HepG2 (cell line): ENCODE measurements around the gene HSP90AB1. TPM values are rescaled to one million over a fixed set of nuclear protein-coding genes. Genes with fewer than 3 reads are reported as not detected.
A peak's percentile ranks its signal among the peaks of the same experiment; 100 is the strongest.

ENCODE experiments used
- CENPT ChIP-seq: sonication (generic); formaldehyde crosslinking; IDR thresholded peaks from 2 replicates; pipeline ENCODE4 v1.8.0; 2022; ENCODE audit warnings: low read depth, mild to moderate bottlenecking, moderate library complexity, missing genetic modification reagents
- DR1 ChIP-seq: sonication (generic); formaldehyde crosslinking; IDR thresholded peaks from 2 replicates; pipeline ENCODE4 v1.8.0; 2021; ENCODE audit warnings: mild to moderate bottlenecking, missing genetic modification reagents, inconsistent platforms
- EED ChIP-seq: sonication (generic); formaldehyde crosslinking; IDR thresholded peaks from 2 replicates; pipeline ENCODE4 v1.5.0; 2020; ENCODE audit warnings: mild to moderate bottlenecking, missing genetic modification reagents
- GABPB1 ChIP-seq: IDR thresholded peaks from 2 replicates; pipeline ENCODE4 v1.6.1; 2016; ENCODE audit warnings: mild to moderate bottlenecking, missing genetic modification reagents, moderate library complexity, missing compliant biosample characterization
- HNRNPUL1 ChIP-seq: fragments of 200-400 bp; formaldehyde crosslinking; IDR thresholded peaks from 2 replicates; pipeline ENCODE4 v1.6.1; 2017; ENCODE audit warnings: low read depth, mild to moderate bottlenecking, low read length, moderate library complexity
- NCOA5 ChIP-seq: sonication (generic); formaldehyde crosslinking; IDR thresholded peaks from 2 replicates; pipeline ENCODE4 v1.4.0; 2020; ENCODE audit warnings: missing genetic modification reagents
- PAX8 ChIP-seq: sonication (generic); formaldehyde crosslinking; IDR thresholded peaks from 2 replicates; pipeline ENCODE4 v1.8.0; 2022; ENCODE audit warnings: mild to moderate bottlenecking, missing genetic modification reagents, borderline replicate concordance
- RBM22 ChIP-seq: fragments of 200-400 bp; formaldehyde crosslinking; optimal IDR thresholded peaks from 2 replicates; pipeline ENCODE3; 2017; ENCODE audit warnings: mild to moderate bottlenecking, low read length, moderate library complexity
- SOX5 ChIP-seq: IDR thresholded peaks from 2 replicates; pipeline ENCODE4 v1.6.1; 2016; ENCODE audit warnings: borderline replicate concordance
- SP4 ChIP-seq: sonication (generic); formaldehyde crosslinking; IDR thresholded peaks from 2 replicates; pipeline ENCODE4 v1.8.1; 2023; ENCODE audit warnings: mild to moderate bottlenecking, missing genetic modification reagents
- STAT5B ChIP-seq: sonication (generic); formaldehyde crosslinking; IDR thresholded peaks from 2 replicates; pipeline ENCODE4 v1.4.0; 2020; ENCODE audit warnings: missing genetic modification reagents
- YEATS4 ChIP-seq: sonication (generic); formaldehyde crosslinking; IDR thresholded peaks from 2 replicates; pipeline ENCODE4 v1.4.0; 2020; ENCODE audit warnings: missing genetic modification reagents, borderline replicate concordance
- YY1 ChIP-seq: IDR thresholded peaks from 2 replicates; pipeline ENCODE4 v1.6.1; 2011; ENCODE audit warnings: low read length, low read depth, moderate library complexity, mild to moderate bottlenecking; ENCODE audit not compliant: insufficient read depth, insufficient replicate concordance
- ZNF460 ChIP-seq: sonication (generic); formaldehyde crosslinking; IDR thresholded peaks from 2 replicates; pipeline ENCODE4 v1.5.1; 2020; ENCODE audit warnings: missing genetic modification reagents, mild to moderate bottlenecking, borderline replicate concordance
- ZNF567 ChIP-seq: sonication (generic); formaldehyde crosslinking; IDR thresholded peaks from 2 replicates; pipeline ENCODE4 v1.8.1; 2023; ENCODE audit warnings: mild to moderate bottlenecking, missing genetic modification reagents, borderline replicate concordance
- ZNF709 ChIP-seq: sonication (generic); formaldehyde crosslinking; IDR thresholded peaks from 2 replicates; pipeline ENCODE4 v1.5.0; 2020; ENCODE audit warnings: mild to moderate bottlenecking, missing genetic modification reagents
- ZNF816 ChIP-seq: sonication (generic); formaldehyde crosslinking; IDR thresholded peaks from 2 replicates; pipeline ENCODE4 v1.8.0; 2022; ENCODE audit warnings: missing genetic modification reagents, mild to moderate bottlenecking, borderline replicate concordance
- ZNF839 ChIP-seq: sonication (generic); formaldehyde crosslinking; IDR thresholded peaks from 2 replicates; pipeline ENCODE4 v1.4.0; 2020; ENCODE audit warnings: missing genetic modification reagents, mild to moderate bottlenecking, borderline replicate concordance
- ZNF891 ChIP-seq: sonication (generic); formaldehyde crosslinking; IDR thresholded peaks from 2 replicates; pipeline ENCODE4 v1.5.0; 2020; ENCODE audit warnings: mild to moderate bottlenecking, missing genetic modification reagents
- polyA plus RNA-seq, 8 experiments: library from polyadenylated mRNA; depleted of rRNA in 3 of 8; stranded (reverse) in 7 of 8; unstranded in 1 of 8; fragments of >200 nt; fragmentation: Illumina TruSeq in 4 of 8; extraction: Trizol in 4 of 8; gene quantifications; 2 replicates each; pipeline versions ENCODE4 v1.2.1 to v1.2.3, GENCODE V29; 2011 to 2016; ENCODE audit warnings: low read depth in 4 of 8, missing spikeins in 1 of 8, mixed read lengths in 1 of 8; ENCODE audit not compliant: insufficient read depth in 1 of 8
- total RNA-seq, 5 experiments: library from RNA; depleted of rRNA; stranded (reverse); fragments of >200 nt; fragmentation: Illumina TruSeq; extraction: Trizol; gene quantifications; 2 replicates each; pipeline ENCODE4 v1.2.3, GENCODE V29; 2016; ENCODE audit warnings: low read depth in 1 of 5
- TF ChIP-seq, protein P1 (sequence below): sonication (generic); formaldehyde crosslinking; conservative IDR thresholded peaks from 2 replicates; pipeline ENCODE4 v1.8.0; 2022; ENCODE audit warnings: mild to moderate bottlenecking, moderate library complexity, missing genetic modification reagents
- TF ChIP-seq, protein P2 (sequence below): IDR thresholded peaks from 2 replicates; pipeline ENCODE4 v1.6.1; 2016; ENCODE audit warnings: low read depth
- TF ChIP-seq, protein P3 (sequence below): sonication (generic); formaldehyde crosslinking; IDR thresholded peaks from 2 replicates; pipeline ENCODE4 v1.8.0; 2022; ENCODE audit warnings: low read depth, missing genetic modification reagents
- TF ChIP-seq, protein P4 (sequence below): sonication (generic); formaldehyde crosslinking; IDR thresholded peaks from 2 replicates; pipeline ENCODE4 v1.4.0; 2020; ENCODE audit warnings: missing genetic modification reagents
- TF ChIP-seq, protein P5 (sequence below): sonication (generic); formaldehyde crosslinking; IDR thresholded peaks from 2 replicates; pipeline ENCODE4 v1.4.0; 2020; ENCODE audit warnings: missing genetic modification reagents

HSP90AB1 gene
- total and polyA plus RNA-seq, 2 of the 13 experiments (the other 11 are each of a cell fraction or from before 2014, with no cell fraction given) = 1,325 to 1,472 TPM

DNA sequence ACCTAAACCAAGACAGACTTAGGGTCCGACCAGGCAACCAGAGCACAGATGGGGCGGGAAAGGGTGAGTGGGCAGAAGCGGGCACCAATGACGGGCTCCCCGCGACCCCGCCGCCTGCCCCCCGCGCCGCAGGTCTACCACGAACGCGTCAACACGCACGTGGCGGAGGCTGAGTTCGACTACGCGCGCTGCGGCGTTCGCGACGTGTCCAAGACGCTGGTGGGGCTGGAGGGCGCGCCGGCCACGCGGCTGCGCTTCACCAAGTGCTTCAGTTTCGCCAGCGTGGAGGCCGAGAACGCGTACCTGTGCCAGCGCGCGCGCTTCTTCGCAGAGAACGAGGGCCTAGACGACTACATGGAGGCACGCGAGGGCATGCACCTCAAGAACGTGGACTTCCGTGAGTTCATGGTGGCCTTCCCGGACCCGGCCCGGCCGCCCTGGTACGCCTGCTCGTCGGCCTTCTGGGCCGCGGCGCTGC is 28.4 kb downstream of the HSP90AB1 start (continued):
- TF ChIP-seq, protein P1, sequence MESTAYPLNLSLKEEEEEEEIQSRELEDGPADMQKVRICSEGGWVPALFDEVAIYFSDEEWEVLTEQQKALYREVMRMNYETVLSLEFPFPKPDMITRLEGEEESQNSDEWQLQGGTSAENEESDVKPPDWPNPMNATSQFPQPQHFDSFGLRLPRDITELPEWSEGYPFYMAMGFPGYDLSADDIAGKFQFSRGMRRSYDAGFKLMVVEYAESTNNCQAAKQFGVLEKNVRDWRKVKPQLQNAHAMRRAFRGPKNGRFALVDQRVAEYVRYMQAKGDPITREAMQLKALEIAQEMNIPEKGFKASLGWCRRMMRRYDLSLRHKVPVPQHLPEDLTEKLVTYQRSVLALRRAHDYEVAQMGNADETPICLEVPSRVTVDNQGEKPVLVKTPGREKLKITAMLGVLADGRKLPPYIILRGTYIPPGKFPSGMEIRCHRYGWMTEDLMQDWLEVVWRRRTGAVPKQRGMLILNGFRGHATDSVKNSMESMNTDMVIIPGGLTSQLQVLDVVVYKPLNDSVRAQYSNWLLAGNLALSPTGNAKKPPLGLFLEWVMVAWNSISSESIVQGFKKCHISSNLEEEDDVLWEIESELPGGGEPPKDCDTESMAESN (CRISPR knock-in tag) = no peak
- TF ChIP-seq DR1 (CRISPR knock-in tag) (no peak), ZNF839 (CRISPR knock-in tag) (no peak), NCOA5 (CRISPR knock-in tag) (no peak), SOX5 (CRISPR knock-in tag) (no peak), SP4 (CRISPR knock-in tag) (0 out of 2 replicates have a peak, but pooled peaks have one; percentile 51), EED (peak; percentile 91; the same call in 1 of the 2 replicates), CENPT (CRISPR knock-in tag) (0 out of 2 replicates have a peak, but pooled peaks have one; percentile 4), ZNF567 (CRISPR knock-in tag) (no peak), YEATS4 (CRISPR knock-in tag) (no peak), HNRNPUL1 (no peak), ZNF709 (CRISPR knock-in tag) (peak; percentile 74; the same call in 1 of the 2 replicates), RBM22 (no peak), ZNF460 (CRISPR knock-in tag) (no peak), ZNF891 (0 out of 2 replicates have a peak, but pooled peaks have one; percentile 16), STAT5B (CRISPR knock-in tag) (no peak), YY1 (no peak), GABPB1 (CRISPR knock-in tag) (0 out of 2 replicates have a peak, but pooled peaks have one; percentile 37), PAX8 (no peak), ZNF816 (CRISPR knock-in tag) (no peak)
- TF ChIP-seq, protein P2, sequence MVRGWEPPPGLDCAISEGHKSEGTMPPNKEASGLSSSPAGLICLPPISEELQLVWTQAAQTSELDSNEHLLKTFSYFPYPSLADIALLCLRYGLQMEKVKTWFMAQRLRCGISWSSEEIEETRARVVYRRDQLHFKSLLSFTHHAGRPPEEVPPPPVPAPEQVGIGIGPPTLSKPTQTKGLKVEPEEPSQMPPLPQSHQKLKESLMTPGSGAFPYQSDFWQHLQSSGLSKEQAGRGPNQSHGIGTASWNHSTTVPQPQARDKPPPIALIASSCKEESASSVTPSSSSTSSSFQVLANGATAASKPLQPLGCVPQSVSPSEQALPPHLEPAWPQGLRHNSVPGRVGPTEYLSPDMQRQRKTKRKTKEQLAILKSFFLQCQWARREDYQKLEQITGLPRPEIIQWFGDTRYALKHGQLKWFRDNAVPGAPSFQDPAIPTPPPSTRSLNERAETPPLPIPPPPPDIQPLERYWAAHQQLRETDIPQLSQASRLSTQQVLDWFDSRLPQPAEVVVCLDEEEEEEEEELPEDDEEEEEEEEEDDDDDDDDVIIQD (CRISPR knock-in tag) = no peak
- TF ChIP-seq, protein P3, sequence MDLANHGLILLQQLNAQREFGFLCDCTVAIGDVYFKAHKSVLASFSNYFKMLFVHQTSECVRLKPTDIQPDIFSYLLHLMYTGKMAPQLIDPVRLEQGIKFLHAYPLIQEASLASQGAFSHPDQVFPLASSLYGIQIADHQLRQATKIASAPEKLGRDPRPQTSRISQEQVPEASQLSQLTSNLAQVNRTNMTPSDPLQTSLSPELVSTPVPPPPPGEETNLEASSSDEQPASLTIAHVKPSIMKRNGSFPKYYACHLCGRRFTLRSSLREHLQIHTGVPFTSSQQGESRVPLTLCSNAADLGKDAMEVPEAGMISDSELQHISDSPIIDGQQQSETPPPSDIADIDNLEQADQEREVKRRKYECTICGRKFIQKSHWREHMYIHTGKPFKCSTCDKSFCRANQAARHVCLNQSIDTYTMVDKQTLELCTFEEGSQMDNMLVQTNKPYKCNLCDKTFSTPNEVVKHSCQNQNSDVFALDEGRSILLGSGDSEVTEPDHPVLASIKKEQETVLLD (CRISPR knock-in tag) = no peak
- TF ChIP-seq, protein P4, sequence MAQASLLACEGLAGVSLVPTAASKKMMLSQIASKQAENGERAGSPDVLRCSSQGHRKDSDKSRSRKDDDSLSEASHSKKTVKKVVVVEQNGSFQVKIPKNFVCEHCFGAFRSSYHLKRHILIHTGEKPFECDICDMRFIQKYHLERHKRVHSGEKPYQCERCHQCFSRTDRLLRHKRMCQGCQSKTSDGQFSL (CRISPR knock-in tag) = no peak
- TF ChIP-seq, protein P5, sequence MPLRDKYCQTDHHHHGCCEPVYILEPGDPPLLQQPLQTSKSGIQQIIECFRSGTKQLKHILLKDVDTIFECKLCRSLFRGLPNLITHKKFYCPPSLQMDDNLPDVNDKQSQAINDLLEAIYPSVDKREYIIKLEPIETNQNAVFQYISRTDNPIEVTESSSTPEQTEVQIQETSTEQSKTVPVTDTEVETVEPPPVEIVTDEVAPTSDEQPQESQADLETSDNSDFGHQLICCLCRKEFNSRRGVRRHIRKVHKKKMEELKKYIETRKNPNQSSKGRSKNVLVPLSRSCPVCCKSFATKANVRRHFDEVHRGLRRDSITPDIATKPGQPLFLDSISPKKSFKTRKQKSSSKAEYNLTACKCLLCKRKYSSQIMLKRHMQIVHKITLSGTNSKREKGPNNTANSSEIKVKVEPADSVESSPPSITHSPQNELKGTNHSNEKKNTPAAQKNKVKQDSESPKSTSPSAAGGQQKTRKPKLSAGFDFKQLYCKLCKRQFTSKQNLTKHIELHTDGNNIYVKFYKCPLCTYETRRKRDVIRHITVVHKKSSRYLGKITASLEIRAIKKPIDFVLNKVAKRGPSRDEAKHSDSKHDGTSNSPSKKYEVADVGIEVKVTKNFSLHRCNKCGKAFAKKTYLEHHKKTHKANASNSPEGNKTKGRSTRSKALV = no peak
